IMR-90 (cell line): ENCODE measurements around the gene TUBGCP2.

Source experiments
- CEBPB ChIP-seq: IDR thresholded peaks from 2 replicates; pipeline ENCODE4 v1.6.1; 2012; ENCODE audit warnings: low read depth, low read length, improper control_type of control experiment
- FOS ChIP-seq: fragments of 150-350 bp; IDR thresholded peaks from 2 replicates; pipeline ENCODE4 v1.6.1; 2016; ENCODE audit warnings: low read depth, low read length
- MXI1 ChIP-seq: IDR thresholded peaks from 2 replicates; pipeline ENCODE4 v1.6.1; 2012; ENCODE audit warnings: low read depth, mild to moderate bottlenecking, low read length, moderate library complexity, borderline replicate concordance
- NFE2L2 ChIP-seq: fragments of 150-350 bp; IDR thresholded peaks from 2 replicates; pipeline ENCODE4 v1.6.1; 2016; ENCODE audit warnings: low read depth, mild to moderate bottlenecking, low read length
- POLR2A ChIP-seq: IDR thresholded peaks from 2 replicates; pipeline ENCODE4 v1.6.1; 2012; ENCODE audit warnings: mild to moderate bottlenecking, low read depth, low read length
- RAD21 ChIP-seq: IDR thresholded peaks from 2 replicates; pipeline ENCODE4 v1.6.1; 2012; ENCODE audit warnings: low read length, improper control_type of control experiment
- RCOR1 ChIP-seq: IDR thresholded peaks from 2 replicates; pipeline ENCODE4 v1.6.1; 2012; ENCODE audit warnings: mild to moderate bottlenecking, low read length, improper control_type of control experiment; ENCODE audit not compliant: insufficient replicate concordance
- RFX5 ChIP-seq: IDR thresholded peaks from 2 replicates; pipeline ENCODE4 v1.8.0; 2012; ENCODE audit warnings: low read depth, mild to moderate bottlenecking, low read length, moderate library complexity
- SMC3 ChIP-seq: fragments of 150-350 bp; IDR thresholded peaks from 2 replicates; pipeline ENCODE4 v1.6.1; 2016; ENCODE audit warnings: low read depth, mild to moderate bottlenecking, antibody characterized with exemption, low read length, moderate library complexity
- TF ChIP-seq, protein P1 (sequence below): conservative IDR thresholded peaks from 2 replicates; pipeline ENCODE4 v1.5.1; 2012; ENCODE audit warnings: mild to moderate bottlenecking, low read depth, low read length, improper control_type of control experiment
- TF ChIP-seq, protein P2 (sequence below): fragments of 150-350 bp; IDR thresholded peaks from 2 replicates; pipeline ENCODE4 v1.6.1; 2017; ENCODE audit warnings: mild to moderate bottlenecking, antibody characterized with exemption, low read length, low read depth
- TF ChIP-seq, protein P3 (sequence below): fragments of 150-350 bp; IDR thresholded peaks from 2 replicates; pipeline ENCODE4 v1.6.1; 2016; ENCODE audit warnings: low read depth, mild to moderate bottlenecking, low read length, moderate library complexity, borderline replicate concordance

- TF ChIP-seq, protein P1, sequence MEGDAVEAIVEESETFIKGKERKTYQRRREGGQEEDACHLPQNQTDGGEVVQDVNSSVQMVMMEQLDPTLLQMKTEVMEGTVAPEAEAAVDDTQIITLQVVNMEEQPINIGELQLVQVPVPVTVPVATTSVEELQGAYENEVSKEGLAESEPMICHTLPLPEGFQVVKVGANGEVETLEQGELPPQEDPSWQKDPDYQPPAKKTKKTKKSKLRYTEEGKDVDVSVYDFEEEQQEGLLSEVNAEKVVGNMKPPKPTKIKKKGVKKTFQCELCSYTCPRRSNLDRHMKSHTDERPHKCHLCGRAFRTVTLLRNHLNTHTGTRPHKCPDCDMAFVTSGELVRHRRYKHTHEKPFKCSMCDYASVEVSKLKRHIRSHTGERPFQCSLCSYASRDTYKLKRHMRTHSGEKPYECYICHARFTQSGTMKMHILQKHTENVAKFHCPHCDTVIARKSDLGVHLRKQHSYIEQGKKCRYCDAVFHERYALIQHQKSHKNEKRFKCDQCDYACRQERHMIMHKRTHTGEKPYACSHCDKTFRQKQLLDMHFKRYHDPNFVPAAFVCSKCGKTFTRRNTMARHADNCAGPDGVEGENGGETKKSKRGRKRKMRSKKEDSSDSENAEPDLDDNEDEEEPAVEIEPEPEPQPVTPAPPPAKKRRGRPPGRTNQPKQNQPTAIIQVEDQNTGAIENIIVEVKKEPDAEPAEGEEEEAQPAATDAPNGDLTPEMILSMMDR = no peak
- no peak for TF ChIP-seq POLR2A
- no peak for TF ChIP-seq RFX5
- no peak for TF ChIP-seq SMC3
- no peak for TF ChIP-seq RCOR1
- no peak for TF ChIP-seq RAD21
- TF ChIP-seq, protein P2, sequence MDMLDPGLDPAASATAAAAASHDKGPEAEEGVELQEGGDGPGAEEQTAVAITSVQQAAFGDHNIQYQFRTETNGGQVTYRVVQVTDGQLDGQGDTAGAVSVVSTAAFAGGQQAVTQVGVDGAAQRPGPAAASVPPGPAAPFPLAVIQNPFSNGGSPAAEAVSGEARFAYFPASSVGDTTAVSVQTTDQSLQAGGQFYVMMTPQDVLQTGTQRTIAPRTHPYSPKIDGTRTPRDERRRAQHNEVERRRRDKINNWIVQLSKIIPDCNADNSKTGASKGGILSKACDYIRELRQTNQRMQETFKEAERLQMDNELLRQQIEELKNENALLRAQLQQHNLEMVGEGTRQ = no peak
- no peak for TF ChIP-seq MXI1
- TF ChIP-seq, protein P3, sequence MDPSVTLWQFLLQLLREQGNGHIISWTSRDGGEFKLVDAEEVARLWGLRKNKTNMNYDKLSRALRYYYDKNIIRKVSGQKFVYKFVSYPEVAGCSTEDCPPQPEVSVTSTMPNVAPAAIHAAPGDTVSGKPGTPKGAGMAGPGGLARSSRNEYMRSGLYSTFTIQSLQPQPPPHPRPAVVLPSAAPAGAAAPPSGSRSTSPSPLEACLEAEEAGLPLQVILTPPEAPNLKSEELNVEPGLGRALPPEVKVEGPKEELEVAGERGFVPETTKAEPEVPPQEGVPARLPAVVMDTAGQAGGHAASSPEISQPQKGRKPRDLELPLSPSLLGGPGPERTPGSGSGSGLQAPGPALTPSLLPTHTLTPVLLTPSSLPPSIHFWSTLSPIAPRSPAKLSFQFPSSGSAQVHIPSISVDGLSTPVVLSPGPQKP = no peak
- no peak for TF ChIP-seq FOS
- no peak for TF ChIP-seq CEBPB
- TF ChIP-seq NFE2L2 = no peak
These were observed 45.4 kb upstream of the TUBGCP2 start for GRCh38 chr10:133353988-133354605.
